ENCODE results near the gene BCAT1.

The BCAT1 gene

GRCh38 chr12:24901576-24902461 is 47.1 kb downstream of the BCAT1 start:
- Histone ChIP-seq H3K36me3 (replicated peaks in 1 of 2; ENCODE audit: control insufficient read depth in 2 of 2, insufficient read depth in 2 of 2, low read length in 2 of 2) (peaks cover 0 to 30% of the 10 kb centered on the region in 2 donors), H4K8ac (ENCODE audit: low read depth, low read length) (no peak overlapping the region), H2BK5ac (ENCODE audit: low read length) (no peak overlapping the region), H3K4me1 (ENCODE audit: control insufficient read depth in 2 of 2, insufficient read depth in 1 of 2, low read depth in 1 of 2, low read length in 2 of 2) (peaks cover 8 to 17% of the 10 kb centered on the region in 2 donors), H2AFZ (ENCODE audit: low read length) (peak overlapping the region; percentile 85), H3K9me3 (replicated peaks in 1 of 2; ENCODE audit: control insufficient read depth in 2 of 2, insufficient read depth in 1 of 2, low read depth in 1 of 2, low read length in 2 of 2) (peaks cover 0 to 15% of the 10 kb centered on the region in 2 donors), H3K4ac (ENCODE audit: low read length) (no peak overlapping the region), H3K14ac (ENCODE audit: low read length) (no peak overlapping the region), H3K27ac (replicated peaks; ENCODE audit: low read length) (no peak overlapping the region), H3K27me3 (ENCODE audit: control insufficient read depth in 3 of 3, insufficient read depth in 3 of 3, low read depth in 1 of 3, low read length in 3 of 3) (peaks cover 0 to 8% (median 0%) of the 10 kb centered on the region in 3 experiments), H2BK12ac (ENCODE audit: low read length) (no peak overlapping the region), H3K4me2 (ENCODE audit: insufficient read depth, low read length, poor library complexity, severe bottlenecking) (peak overlapping the region; percentile 99), H3K79me1 (ENCODE audit: low read depth, low read length) (peaks cover 2% of the 10 kb centered on the region), H4K91ac (ENCODE audit: low read depth, low read length, poor library complexity) (no peak overlapping the region), H2AK5ac (ENCODE audit: low read depth, low read length) (no peak overlapping the region), H3K18ac (ENCODE audit: low read length) (no peak overlapping the region), H3K9ac (ENCODE audit: low read depth, low read length, poor library complexity) (no peak overlapping the region), H2BK15ac (ENCODE audit: low read length) (no peak overlapping the region), H3K23ac (ENCODE audit: low read depth, low read length, poor library complexity) (no peak overlapping the region), H2BK120ac (ENCODE audit: low read depth, low read length) (no peak overlapping the region), H3K4me3 (ENCODE audit: low read length in 2 of 2) (peak overlapping the region; percentile 46 to 81)
- peak; percentile 77 for DNase-seq (ENCODE audit: low spot score)
- no CpG with 5 or more reads among the region's 33 CpGs for WGBS, 2 donors (ENCODE audit: extremely low coverage in 2 of 2, insufficient read length in 2 of 2, insufficient replicate concordance in 1 of 2)

GRCh38 chr12:24900196-24900595 is 48.7 kb downstream of the BCAT1 start:
- Histone ChIP-seq H3K23ac (ENCODE audit: low read depth, low read length, poor library complexity) (no peak overlapping the region), H3K27ac (replicated peaks; ENCODE audit: low read length) (no peak overlapping the region), H3K4me3 (ENCODE audit: low read length in 2 of 2) (no peak overlapping the region), H3K27me3 (ENCODE audit: control insufficient read depth in 3 of 3, insufficient read depth in 3 of 3, low read depth in 1 of 3, low read length in 3 of 3) (peaks cover 0 to 8% (median 0%) of the 10 kb centered on the region in 3 experiments), H2AFZ (ENCODE audit: low read length) (no peak overlapping the region), H2AK5ac (ENCODE audit: low read depth, low read length) (no peak overlapping the region), H3K4me1 (ENCODE audit: control insufficient read depth in 2 of 2, insufficient read depth in 1 of 2, low read depth in 1 of 2, low read length in 2 of 2) (peaks cover 8 to 11% of the 10 kb centered on the region in 2 donors), H3K14ac (ENCODE audit: low read length) (no peak overlapping the region), H2BK15ac (ENCODE audit: low read length) (no peak overlapping the region), H2BK12ac (ENCODE audit: low read length) (no peak overlapping the region), H4K8ac (ENCODE audit: low read depth, low read length) (no peak overlapping the region), H2BK5ac (ENCODE audit: low read length) (no peak overlapping the region), H3K9me3 (replicated peaks in 1 of 2; ENCODE audit: control insufficient read depth in 2 of 2, insufficient read depth in 1 of 2, low read depth in 1 of 2, low read length in 2 of 2) (peaks cover 0 to 15% of the 10 kb centered on the region in 2 donors), H2BK120ac (ENCODE audit: low read depth, low read length) (no peak overlapping the region), H3K4me2 (ENCODE audit: insufficient read depth, low read length, poor library complexity, severe bottlenecking) (no peak overlapping the region), H3K36me3 (replicated peaks in 1 of 2; ENCODE audit: control insufficient read depth in 2 of 2, insufficient read depth in 2 of 2, low read length in 2 of 2) (peaks cover 0 to 43% of the 10 kb centered on the region in 2 donors), H3K4ac (ENCODE audit: low read length) (no peak overlapping the region), H3K79me1 (ENCODE audit: low read depth, low read length) (peaks cover 2% of the 10 kb centered on the region), H3K9ac (ENCODE audit: low read depth, low read length, poor library complexity) (no peak overlapping the region), H3K18ac (ENCODE audit: low read length) (no peak overlapping the region), H4K91ac (ENCODE audit: low read depth, low read length, poor library complexity) (no peak overlapping the region)
- DNase-seq (ENCODE audit: low spot score): no peak
- WGBS, 2 donors (ENCODE audit: extremely low coverage in 2 of 2, insufficient read length in 2 of 2, insufficient replicate concordance in 1 of 2): no CpG with 5 or more reads among the region's 3 CpGs

GRCh38 chr12:24899503-24900075 is 49.3 kb downstream of the BCAT1 start:
- Histone ChIP-seq H3K79me1 (ENCODE audit: low read depth, low read length) (peaks cover 2% of the 10 kb centered on the region), H3K4ac (ENCODE audit: low read length) (no peak overlapping the region), H2BK12ac (ENCODE audit: low read length) (no peak overlapping the region), H2AFZ (ENCODE audit: low read length) (no peak overlapping the region), H2BK5ac (ENCODE audit: low read length) (no peak overlapping the region), H3K9me3 (replicated peaks in 1 of 2; ENCODE audit: control insufficient read depth in 2 of 2, insufficient read depth in 1 of 2, low read depth in 1 of 2, low read length in 2 of 2) (peaks cover 0 to 15% of the 10 kb centered on the region in 2 donors), H3K27ac (replicated peaks; ENCODE audit: low read length) (no peak overlapping the region), H3K23ac (ENCODE audit: low read depth, low read length, poor library complexity) (no peak overlapping the region), H3K27me3 (ENCODE audit: control insufficient read depth in 3 of 3, insufficient read depth in 3 of 3, low read depth in 1 of 3, low read length in 3 of 3) (peaks cover 0 to 8% (median 0%) of the 10 kb centered on the region in 3 experiments), H3K9ac (ENCODE audit: low read depth, low read length, poor library complexity) (no peak overlapping the region), H2BK120ac (ENCODE audit: low read depth, low read length) (no peak overlapping the region), H3K4me2 (ENCODE audit: insufficient read depth, low read length, poor library complexity, severe bottlenecking) (no peak overlapping the region), H3K4me3 (ENCODE audit: low read length in 2 of 2) (no peak overlapping the region), H2AK5ac (ENCODE audit: low read depth, low read length) (no peak overlapping the region), H2BK15ac (ENCODE audit: low read length) (no peak overlapping the region), H3K36me3 (replicated peaks in 1 of 2; ENCODE audit: control insufficient read depth in 2 of 2, insufficient read depth in 2 of 2, low read length in 2 of 2) (peaks cover 2 to 49% of the 10 kb centered on the region in 2 donors), H3K18ac (ENCODE audit: low read length) (no peak overlapping the region), H4K8ac (ENCODE audit: low read depth, low read length) (no peak overlapping the region), H3K14ac (ENCODE audit: low read length) (no peak overlapping the region), H3K4me1 (ENCODE audit: control insufficient read depth in 2 of 2, insufficient read depth in 1 of 2, low read depth in 1 of 2, low read length in 2 of 2) (peaks cover 8 to 11% of the 10 kb centered on the region in 2 donors), H4K91ac (ENCODE audit: low read depth, low read length, poor library complexity) (no peak overlapping the region)
- WGBS, 2 donors (ENCODE audit: extremely low coverage in 2 of 2, insufficient read length in 2 of 2, insufficient replicate concordance in 1 of 2): no CpG with 5 or more reads among the region's 4 CpGs
- no peak for DNase-seq (ENCODE audit: low spot score)

DNA sequence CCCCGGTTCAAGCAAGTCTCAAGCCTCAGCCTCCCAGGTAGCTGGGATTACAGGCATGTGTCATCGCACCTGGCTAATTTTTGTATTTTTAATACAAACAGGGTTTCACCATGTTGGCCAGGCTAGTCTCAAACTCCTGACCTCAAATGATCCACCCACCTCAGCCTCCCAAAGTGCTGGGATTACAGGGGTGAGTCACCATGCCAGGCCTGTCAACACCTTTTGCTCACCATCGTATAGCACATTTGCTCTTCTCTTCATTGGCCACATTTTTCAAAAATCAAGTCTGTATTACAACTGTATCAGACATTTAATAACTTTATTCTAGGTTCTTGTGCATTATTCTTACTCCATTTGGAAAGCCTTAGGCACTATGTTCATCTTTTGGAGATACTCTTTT is 50.3 kb downstream of the BCAT1 start:
- Histone ChIP-seq H3K14ac (ENCODE audit: low read length) (no peak overlapping the region), H4K91ac (ENCODE audit: low read depth, low read length, poor library complexity) (no peak overlapping the region), H3K9me3 (replicated peaks in 1 of 2; ENCODE audit: control insufficient read depth in 2 of 2, insufficient read depth in 1 of 2, low read depth in 1 of 2, low read length in 2 of 2) (peaks cover 0 to 10% of the 10 kb centered on the region in 2 donors), H2BK15ac (ENCODE audit: low read length) (no peak overlapping the region), H3K79me1 (ENCODE audit: low read depth, low read length) (peaks cover 2% of the 10 kb centered on the region), H3K27ac (replicated peaks; ENCODE audit: low read length) (no peak overlapping the region), H3K4me2 (ENCODE audit: insufficient read depth, low read length, poor library complexity, severe bottlenecking) (no peak overlapping the region), H3K4me3 (ENCODE audit: low read length in 2 of 2) (no peak overlapping the region), H2BK5ac (ENCODE audit: low read length) (no peak overlapping the region), H2AFZ (ENCODE audit: low read length) (no peak overlapping the region), H3K27me3 (ENCODE audit: control insufficient read depth in 3 of 3, insufficient read depth in 3 of 3, low read depth in 1 of 3, low read length in 3 of 3) (peaks cover 0 to 3% (median 0%) of the 10 kb centered on the region in 3 experiments), H3K36me3 (replicated peaks in 1 of 2; ENCODE audit: control insufficient read depth in 2 of 2, insufficient read depth in 2 of 2, low read length in 2 of 2) (peaks cover 4 to 59% of the 10 kb centered on the region in 2 donors), H2AK5ac (ENCODE audit: low read depth, low read length) (no peak overlapping the region), H3K18ac (ENCODE audit: low read length) (no peak overlapping the region), H2BK120ac (ENCODE audit: low read depth, low read length) (no peak overlapping the region), H3K4me1 (ENCODE audit: control insufficient read depth in 2 of 2, insufficient read depth in 1 of 2, low read depth in 1 of 2, low read length in 2 of 2) (peaks cover 8 to 11% of the 10 kb centered on the region in 2 donors), H4K8ac (ENCODE audit: low read depth, low read length) (no peak overlapping the region), H2BK12ac (ENCODE audit: low read length) (no peak overlapping the region), H3K23ac (ENCODE audit: low read depth, low read length, poor library complexity) (no peak overlapping the region), H3K9ac (ENCODE audit: low read depth, low read length, poor library complexity) (no peak overlapping the region), H3K4ac (ENCODE audit: low read length) (no peak overlapping the region)
- no peak for DNase-seq (ENCODE audit: low spot score)
- no CpG with 5 or more reads among the region's 3 CpGs for WGBS, 2 donors (ENCODE audit: extremely low coverage in 2 of 2, insufficient read length in 2 of 2, insufficient replicate concordance in 1 of 2)

Data from neuronal stem cell (in vitro differentiated cells).